Measurements from ENCODE around the gene MT2A. TPM values are rescaled to one million over a fixed set of nuclear protein-coding genes. Genes with fewer than 3 reads are reported as not detected.

MT2A gene
- total RNA-seq, 3 donors from 2014 or later (not counting 1 experiment from before 2014, with no cell fraction given), result 33.0 to 81.5 (median 70.6) TPM

DNA sequence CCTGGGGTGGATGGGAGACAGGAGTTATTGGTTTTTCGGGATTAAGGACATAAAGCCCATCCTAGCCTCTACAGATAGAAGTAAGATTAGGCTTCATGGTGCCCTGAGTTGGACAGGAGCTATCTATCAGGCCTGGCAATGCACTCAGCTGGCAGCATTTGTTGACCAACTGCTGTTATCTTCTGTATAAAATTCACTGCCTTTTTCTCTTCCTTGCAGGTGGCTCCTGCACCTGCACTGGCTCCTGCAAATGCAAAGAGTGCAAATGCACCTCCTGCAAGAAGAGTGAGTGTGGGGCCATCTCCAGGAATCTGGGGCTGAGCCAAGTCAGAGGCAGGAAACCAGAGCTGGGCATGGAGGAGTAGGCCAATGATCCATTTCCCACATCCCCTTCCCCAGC is 30.7 kb downstream of the MT2A start:
- Mint-ChIP-seq H3K4me1 (peaks cover 20 to 22% of the 10 kb centered on the region in 2 donors), H3K4me3 (no peak overlapping the region), H3K36me3 (no peaks in the 10 kb centered on the region), H3K27me3 (ENCODE audit: low read depth in 2 of 2) (peaks cover 63 to 64% of the 10 kb centered on the region in 2 donors), H3K9me3 (no peaks in the 10 kb centered on the region), H3K27ac (no peak overlapping the region)
- Histone ChIP-seq H3K4me3 (ENCODE audit: low read length) (no peak overlapping the region), H3K9me3 (ENCODE audit: control insufficient read depth, insufficient read depth, low read length) (no peaks in the 10 kb centered on the region), H3K27ac (ENCODE audit: low read length) (no peak overlapping the region), H3K27me3 (ENCODE audit: control insufficient read depth, insufficient read depth, low read length) (peaks cover 39% of the 10 kb centered on the region), H3K4me1 (ENCODE audit: control insufficient read depth, insufficient read depth, low read length) (peaks cover 33% of the 10 kb centered on the region), H3K36me3 (ENCODE audit: control insufficient read depth, insufficient read depth, low read length) (no peaks in the 10 kb centered on the region)
- ATAC-seq (no peak), DNase-seq (no peak)
- 85% methylated on average over 1 of the region's 1 CpG for WGBS (ENCODE audit: insufficient coverage)
- intact Hi-C loops (cut with micrococcal nuclease), result no loop called here
- TF ChIP-seq, protein P1, sequence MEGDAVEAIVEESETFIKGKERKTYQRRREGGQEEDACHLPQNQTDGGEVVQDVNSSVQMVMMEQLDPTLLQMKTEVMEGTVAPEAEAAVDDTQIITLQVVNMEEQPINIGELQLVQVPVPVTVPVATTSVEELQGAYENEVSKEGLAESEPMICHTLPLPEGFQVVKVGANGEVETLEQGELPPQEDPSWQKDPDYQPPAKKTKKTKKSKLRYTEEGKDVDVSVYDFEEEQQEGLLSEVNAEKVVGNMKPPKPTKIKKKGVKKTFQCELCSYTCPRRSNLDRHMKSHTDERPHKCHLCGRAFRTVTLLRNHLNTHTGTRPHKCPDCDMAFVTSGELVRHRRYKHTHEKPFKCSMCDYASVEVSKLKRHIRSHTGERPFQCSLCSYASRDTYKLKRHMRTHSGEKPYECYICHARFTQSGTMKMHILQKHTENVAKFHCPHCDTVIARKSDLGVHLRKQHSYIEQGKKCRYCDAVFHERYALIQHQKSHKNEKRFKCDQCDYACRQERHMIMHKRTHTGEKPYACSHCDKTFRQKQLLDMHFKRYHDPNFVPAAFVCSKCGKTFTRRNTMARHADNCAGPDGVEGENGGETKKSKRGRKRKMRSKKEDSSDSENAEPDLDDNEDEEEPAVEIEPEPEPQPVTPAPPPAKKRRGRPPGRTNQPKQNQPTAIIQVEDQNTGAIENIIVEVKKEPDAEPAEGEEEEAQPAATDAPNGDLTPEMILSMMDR (IDR thresholded peaks at IDR 0.05), result no peak

DNA sequence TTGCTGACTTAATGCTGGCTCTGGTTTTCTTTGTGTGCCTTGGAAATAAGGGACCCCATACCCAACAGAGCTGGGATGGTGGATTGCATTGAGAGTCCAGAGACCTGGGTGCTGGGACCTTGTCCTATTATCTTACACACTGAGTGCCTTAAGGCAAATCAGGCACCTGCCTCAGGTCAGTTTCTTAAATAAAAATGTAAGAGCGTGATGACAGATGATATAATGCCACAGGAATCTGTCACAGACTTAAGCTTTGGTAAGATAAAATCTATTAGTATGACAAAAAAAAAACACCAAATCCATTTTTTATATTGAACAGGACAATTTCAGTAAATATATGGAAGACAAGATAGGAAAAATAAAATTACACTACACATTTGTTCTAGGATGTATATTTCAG is 31.7 kb downstream of the MT2A start:
- ATAC-seq (no peak), DNase-seq (no peak)
- H3K9me3 Mint-ChIP-seq, result no peaks in the 10 kb centered on the region
- WGBS (ENCODE audit: insufficient coverage), result no CpG with 5 or more reads among the region's 1 CpG
- Histone ChIP-seq H3K9me3 (ENCODE audit: control insufficient read depth, insufficient read depth, low read length) (no peaks in the 10 kb centered on the region), H3K27me3 (ENCODE audit: control insufficient read depth, insufficient read depth, low read length) (peaks cover 32% of the 10 kb centered on the region), H3K4me1 (ENCODE audit: control insufficient read depth, insufficient read depth, low read length) (peaks cover 33% of the 10 kb centered on the region), H3K27ac (ENCODE audit: low read length) (no peak overlapping the region), H3K36me3 (ENCODE audit: control insufficient read depth, insufficient read depth, low read length) (no peaks in the 10 kb centered on the region), H3K4me3 (ENCODE audit: low read length) (no peak overlapping the region)
- peaks cover 22 to 23% of the 10 kb centered on the region in 2 donors for H3K4me1 Mint-ChIP-seq
- no peaks in the 10 kb centered on the region for H3K36me3 Mint-ChIP-seq
- no peak overlapping the region for H3K27ac Mint-ChIP-seq
- TF ChIP-seq, protein P1 (IDR thresholded peaks at IDR 0.05), result no peak
- intact Hi-C loops (cut with micrococcal nuclease), result no loop called here
- H3K4me3 Mint-ChIP-seq, result no peak overlapping the region
- peaks cover 58 to 64% of the 10 kb centered on the region in 2 donors for H3K27me3 Mint-ChIP-seq (ENCODE audit: low read depth in 2 of 2)

DNA sequence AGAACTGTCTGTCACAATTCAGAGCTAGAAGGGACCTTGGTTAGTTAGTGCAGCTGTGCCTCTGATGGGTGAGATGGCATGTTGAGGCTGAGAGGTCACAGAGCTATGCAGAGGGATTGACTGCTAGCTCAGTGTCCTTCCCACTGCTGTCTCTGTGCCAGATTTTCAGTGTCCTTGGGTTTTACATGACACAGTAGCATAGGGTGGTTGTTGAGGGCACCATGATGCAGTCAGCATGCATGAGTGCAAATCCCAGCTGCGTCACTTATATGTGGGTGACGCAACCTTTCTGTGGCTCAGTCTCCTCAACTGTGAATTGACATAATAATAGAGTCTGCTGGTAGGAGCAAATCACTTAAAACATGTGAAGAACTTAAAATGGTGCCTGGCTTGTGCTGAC is 32.8 kb downstream of the MT2A start:
- Mint-ChIP-seq H3K27me3 (ENCODE audit: low read depth in 2 of 2) (peaks cover 61 to 68% of the 10 kb centered on the region in 2 donors), H3K27ac (no peak overlapping the region), H3K4me3 (no peak overlapping the region), H3K9me3 (no peaks in the 10 kb centered on the region), H3K36me3 (no peaks in the 10 kb centered on the region), H3K4me1 (peaks cover 21 to 22% of the 10 kb centered on the region in 2 donors)
- H3K4me1 ChIP-seq (ENCODE audit: control insufficient read depth, insufficient read depth, low read length), result peaks cover 26% of the 10 kb centered on the region
- ATAC-seq, result no peak
- no peaks in the 10 kb centered on the region for H3K9me3 ChIP-seq (ENCODE audit: control insufficient read depth, insufficient read depth, low read length)
- TF ChIP-seq, protein P1 (IDR thresholded peaks at IDR 0.05), result no peak
- intact Hi-C loops (cut with micrococcal nuclease), result no loop called here
- no peak for DNase-seq
- no peak overlapping the region for H3K4me3 ChIP-seq (ENCODE audit: low read length)
- 92% methylated on average over 2 of the region's 2 CpGs for WGBS (ENCODE audit: insufficient coverage)
- no peak overlapping the region for H3K27ac ChIP-seq (ENCODE audit: low read length)
- peaks cover 28% of the 10 kb centered on the region for H3K27me3 ChIP-seq (ENCODE audit: control insufficient read depth, insufficient read depth, low read length)
- no peaks in the 10 kb centered on the region for H3K36me3 ChIP-seq (ENCODE audit: control insufficient read depth, insufficient read depth, low read length)

All from natural killer cell (primary cell).